Panc1 (cell line): Measurements from ENCODE around the gene BRD9. TPM values are rescaled to one million over a fixed set of nuclear protein-coding genes. Genes with fewer than 3 reads are reported as not detected.

Experiments
- ATAC-seq: fragments of 200-7000 bp; cut with Tn5 transposase; 2 replicates; pipeline ENCODE4 v1.9.1; 2020; ENCODE audit warnings: mild to moderate bottlenecking, moderate library complexity
- BruUV-seq: library from RNA; stranded (reverse); fragments of 400-500 nt; replicated peaks from 2 replicates; lab custom pipeline; 2021; lab: Mats Ljungman, UMichigan
- CTCF ChIA-PET: fragments of 300-600 bp; sonication (Branson Sonifier 250); formaldehyde crosslinking; loops from one replicate; lab custom pipeline; 2022; ENCODE audit warnings: antibody characterized with exemption; lab: Charles Lee
- POLR2A ChIA-PET: fragments of 300-600 bp; sonication (Branson Sonifier 250); formaldehyde crosslinking; loops from one replicate; lab custom pipeline; 2022; ENCODE audit warnings: antibody characterized with exemption; lab: Charles Lee
- DNase-seq: peaks from one replicate; pipeline ENCODE4 v3.0.0-alpha.2; 2010; ENCODE audit warnings: low read depth, low spot score
- H3K27ac ChIP-seq: 2 replicates; pipeline ENCODE4 v1.5.1; 2011; ENCODE audit warnings: mild to moderate bottlenecking, low read length, inconsistent platforms
- H3K27me3 ChIP-seq: fragments of 200-500 bp; sonication (Bioruptor generic); 2 replicates; pipeline ENCODE4 v1.6.0; 2014; ENCODE audit warnings: low read length, inconsistent platforms; ENCODE audit not compliant: control insufficient read depth, insufficient read depth
- H3K36me3 ChIP-seq: fragments of 200-500 bp; sonication (Bioruptor generic); 2 replicates; pipeline ENCODE4 v1.5.1; 2014; ENCODE audit warnings: inconsistent platforms, mild to moderate bottlenecking, low read length, moderate library complexity; ENCODE audit not compliant: control insufficient read depth, insufficient read depth
- H3K4me1 ChIP-seq: 2 replicates; pipeline ENCODE4 v1.5.1; 2011; ENCODE audit warnings: inconsistent platforms, mild to moderate bottlenecking, low read length, moderate library complexity; ENCODE audit not compliant: control insufficient read depth, insufficient read depth
- H3K4me3 ChIP-seq, 2 experiments: 2 replicates each; pipeline ENCODE4 v1.5.1; 2011 to 2012; ENCODE audit warnings: low read depth in 2 of 2, low read length in 2 of 2, mild to moderate bottlenecking in 2 of 2, inconsistent platforms in 1 of 2, moderate library complexity in 1 of 2
- H3K9me3 ChIP-seq: fragments of 200-500 bp; sonication (Bioruptor generic); 2 replicates; pipeline ENCODE4 v1.5.1; 2014; ENCODE audit warnings: low read depth, mild to moderate bottlenecking, inconsistent platforms, low read length, moderate library complexity; ENCODE audit not compliant: control insufficient read depth, insufficient read depth
- POLR2AphosphoS5 ChIP-seq: IDR thresholded peaks from 2 replicates; pipeline ENCODE4 v1.6.1; 2012; ENCODE audit warnings: mild to moderate bottlenecking, low read depth, low read length, moderate library complexity
- SIN3A ChIP-seq: IDR thresholded peaks from 2 replicates; pipeline ENCODE4 v1.6.1; 2012; ENCODE audit warnings: low read depth, mild to moderate bottlenecking, low read length, moderate library complexity, borderline replicate concordance; ENCODE audit not compliant: insufficient read depth
- TCF7L2 ChIP-seq: IDR thresholded peaks from 2 replicates; pipeline ENCODE4 v1.6.1; 2011; ENCODE audit warnings: mild to moderate bottlenecking, low read depth, low read length, inconsistent platforms
- in situ Hi-C: cut with HindIII; loops from 2 replicates; pipeline ENCODE4 v1.10.0; 2016; ENCODE audit warnings: low sequenced_read_pairs, low pct_unique_long_range_greater_than_20kb
- intact Hi-C: fragments of 100-400 bp; cut with micrococcal nuclease; formaldehyde crosslinking; loops from one replicate; pipeline ENCODE4 v1.10.0; 2022; ENCODE audit not compliant: unreplicated experiment
- total RNA-seq: library from RNA; stranded (reverse); gene quantifications from one replicate; pipeline ENCODE4 v1.2.1, GENCODE V29; 2021; ENCODE audit not compliant: unreplicated experiment
- TF ChIP-seq, protein P1 (sequence below): fragments of 450-650 bp; IDR thresholded peaks from 2 replicates; pipeline ENCODE4 v1.5.1; 2017; ENCODE audit warnings: mild to moderate bottlenecking
- TF ChIP-seq, protein P2 (sequence below), 2 experiments: IDR thresholded peaks; 2 replicates each; pipeline ENCODE4 v1.6.1; 2011 to 2012; ENCODE audit warnings: low read depth in 2 of 2, control low read depth in 1 of 2, low read length in 1 of 2, mild to moderate bottlenecking in 1 of 2, moderate library complexity in 1 of 2; ENCODE audit not compliant: insufficient read depth in 1 of 2

Gene BRD9
- total RNA-seq, 1 experiment from 2014 or later: 64.3 TPM

DNA sequence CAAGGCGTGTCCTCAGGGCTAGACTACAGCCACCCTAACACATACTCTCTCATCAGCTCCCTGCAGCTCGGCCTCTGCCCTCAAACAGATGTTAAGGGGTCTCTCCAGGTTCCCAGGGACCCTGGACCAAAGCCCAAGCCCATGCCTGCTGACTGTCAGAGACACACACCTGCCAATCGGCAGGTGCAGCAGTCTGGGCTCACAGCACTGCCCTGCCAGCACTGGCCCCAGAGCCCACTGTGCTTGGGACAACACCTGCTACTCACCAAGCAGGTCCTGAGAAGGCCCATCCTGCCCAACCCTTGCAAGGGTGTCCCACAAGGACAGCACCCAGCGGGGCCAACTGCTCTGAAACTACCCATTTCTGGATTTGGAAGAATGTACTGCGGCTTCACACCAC lies 21.6 kb downstream of the BRD9 start:
- ATAC-seq (no peak), DNase-seq (no peak)
- H3K4me3 ChIP-seq: no peak overlapping the region
- peaks cover 33% of the 10 kb centered on the region for H3K36me3 ChIP-seq
- BruUV-seq: no TSS peak
- ChIA-PET CTCF (no interaction called here), POLR2A (no interaction called here)
- H3K4me1 ChIP-seq: no peaks in the 10 kb centered on the region
- H3K9me3 ChIP-seq: no peaks in the 10 kb centered on the region
- H3K27me3 ChIP-seq: no peaks in the 10 kb centered on the region
- intact Hi-C loops (no loop called here), in situ Hi-C loops (no loop called here)
- TF ChIP-seq SIN3A: no peak
- no peak for TF ChIP-seq POLR2AphosphoS5
- TF ChIP-seq, protein P1, sequence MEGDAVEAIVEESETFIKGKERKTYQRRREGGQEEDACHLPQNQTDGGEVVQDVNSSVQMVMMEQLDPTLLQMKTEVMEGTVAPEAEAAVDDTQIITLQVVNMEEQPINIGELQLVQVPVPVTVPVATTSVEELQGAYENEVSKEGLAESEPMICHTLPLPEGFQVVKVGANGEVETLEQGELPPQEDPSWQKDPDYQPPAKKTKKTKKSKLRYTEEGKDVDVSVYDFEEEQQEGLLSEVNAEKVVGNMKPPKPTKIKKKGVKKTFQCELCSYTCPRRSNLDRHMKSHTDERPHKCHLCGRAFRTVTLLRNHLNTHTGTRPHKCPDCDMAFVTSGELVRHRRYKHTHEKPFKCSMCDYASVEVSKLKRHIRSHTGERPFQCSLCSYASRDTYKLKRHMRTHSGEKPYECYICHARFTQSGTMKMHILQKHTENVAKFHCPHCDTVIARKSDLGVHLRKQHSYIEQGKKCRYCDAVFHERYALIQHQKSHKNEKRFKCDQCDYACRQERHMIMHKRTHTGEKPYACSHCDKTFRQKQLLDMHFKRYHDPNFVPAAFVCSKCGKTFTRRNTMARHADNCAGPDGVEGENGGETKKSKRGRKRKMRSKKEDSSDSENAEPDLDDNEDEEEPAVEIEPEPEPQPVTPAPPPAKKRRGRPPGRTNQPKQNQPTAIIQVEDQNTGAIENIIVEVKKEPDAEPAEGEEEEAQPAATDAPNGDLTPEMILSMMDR: no peak
- TF ChIP-seq, protein P2, sequence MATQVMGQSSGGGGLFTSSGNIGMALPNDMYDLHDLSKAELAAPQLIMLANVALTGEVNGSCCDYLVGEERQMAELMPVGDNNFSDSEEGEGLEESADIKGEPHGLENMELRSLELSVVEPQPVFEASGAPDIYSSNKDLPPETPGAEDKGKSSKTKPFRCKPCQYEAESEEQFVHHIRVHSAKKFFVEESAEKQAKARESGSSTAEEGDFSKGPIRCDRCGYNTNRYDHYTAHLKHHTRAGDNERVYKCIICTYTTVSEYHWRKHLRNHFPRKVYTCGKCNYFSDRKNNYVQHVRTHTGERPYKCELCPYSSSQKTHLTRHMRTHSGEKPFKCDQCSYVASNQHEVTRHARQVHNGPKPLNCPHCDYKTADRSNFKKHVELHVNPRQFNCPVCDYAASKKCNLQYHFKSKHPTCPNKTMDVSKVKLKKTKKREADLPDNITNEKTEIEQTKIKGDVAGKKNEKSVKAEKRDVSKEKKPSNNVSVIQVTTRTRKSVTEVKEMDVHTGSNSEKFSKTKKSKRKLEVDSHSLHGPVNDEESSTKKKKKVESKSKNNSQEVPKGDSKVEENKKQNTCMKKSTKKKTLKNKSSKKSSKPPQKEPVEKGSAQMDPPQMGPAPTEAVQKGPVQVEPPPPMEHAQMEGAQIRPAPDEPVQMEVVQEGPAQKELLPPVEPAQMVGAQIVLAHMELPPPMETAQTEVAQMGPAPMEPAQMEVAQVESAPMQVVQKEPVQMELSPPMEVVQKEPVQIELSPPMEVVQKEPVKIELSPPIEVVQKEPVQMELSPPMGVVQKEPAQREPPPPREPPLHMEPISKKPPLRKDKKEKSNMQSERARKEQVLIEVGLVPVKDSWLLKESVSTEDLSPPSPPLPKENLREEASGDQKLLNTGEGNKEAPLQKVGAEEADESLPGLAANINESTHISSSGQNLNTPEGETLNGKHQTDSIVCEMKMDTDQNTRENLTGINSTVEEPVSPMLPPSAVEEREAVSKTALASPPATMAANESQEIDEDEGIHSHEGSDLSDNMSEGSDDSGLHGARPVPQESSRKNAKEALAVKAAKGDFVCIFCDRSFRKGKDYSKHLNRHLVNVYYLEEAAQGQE (IDR thresholded peaks at IDR 0.05; ENCODE audit: insufficient read depth in 1 of 2, low read depth in 2 of 2, low read length in 1 of 2): no peak
- no peak for TF ChIP-seq TCF7L2
- no peak overlapping the region for H3K27ac ChIP-seq

DNA sequence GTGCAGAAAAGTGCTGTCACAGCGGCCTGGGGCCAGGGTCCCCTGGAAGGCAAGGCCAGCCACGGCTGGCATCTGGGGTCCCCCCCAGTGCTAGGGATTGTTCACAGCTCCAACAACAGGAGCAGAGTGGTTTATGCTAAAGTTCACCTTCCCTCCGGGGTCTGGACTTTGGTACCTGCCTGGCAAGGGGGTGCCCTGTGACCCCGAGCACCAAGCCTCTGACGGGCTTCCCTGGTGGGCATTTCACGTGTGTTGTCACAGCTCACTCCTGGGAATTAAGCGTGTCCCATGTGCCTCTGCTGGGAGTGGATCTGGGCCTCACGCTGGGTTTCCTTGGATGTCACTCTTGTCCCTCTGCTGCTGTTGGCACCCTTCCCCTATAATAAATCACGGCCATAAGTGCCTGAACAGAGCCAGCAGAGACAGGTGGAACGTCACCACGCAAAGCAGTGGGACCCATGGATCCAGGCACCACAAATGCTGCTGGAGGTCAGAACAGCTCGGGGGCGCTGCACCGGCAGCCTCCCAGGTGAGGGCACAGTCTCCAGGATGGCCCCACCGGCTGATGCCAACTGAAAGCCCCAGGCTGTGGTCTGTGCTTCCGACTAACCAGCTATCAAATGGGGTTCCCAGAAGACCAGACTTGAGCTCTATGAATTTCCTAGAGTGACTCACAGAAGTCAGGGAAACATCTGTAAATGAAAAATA lies 24.0 kb downstream of the BRD9 start:
- Histone ChIP-seq H3K36me3 (peaks cover 29% of the 10 kb centered on the region), H3K27me3 (no peaks in the 10 kb centered on the region), H3K4me3 (no peak overlapping the region), H3K4me1 (no peaks in the 10 kb centered on the region), H3K9me3 (no peaks in the 10 kb centered on the region), H3K27ac (no peak overlapping the region)
- ChIA-PET POLR2A (no interaction called here), CTCF (no interaction called here)
- intact Hi-C loops: no loop called here
- no TSS peak for BruUV-seq
- ATAC-seq (no peak), DNase-seq (no peak)
- TF ChIP-seq, protein P1: no peak
- TF ChIP-seq TCF7L2 (no peak), SIN3A (no peak), POLR2AphosphoS5 (no peak)
- TF ChIP-seq, protein P2 (IDR thresholded peaks at IDR 0.05; ENCODE audit: insufficient read depth in 1 of 2, low read depth in 2 of 2, low read length in 1 of 2): no peak
- in situ Hi-C loops: no loop called here
